Fibroblast of lung (primary cell): ENCODE measurements around the gene SLC27A3. TPM values are rescaled to one million over a fixed set of nuclear protein-coding genes. Genes with fewer than 3 reads are reported as not detected.

Experiments used
- DNase-seq, 2 donors: peaks; one replicate each; pipeline versions ENCODE4 v3.0.0 to v3.0.0-alpha.2; 2010; ENCODE audit warnings: low read depth in 2 of 2
- H2AFZ ChIP-seq: 2 replicates; pipeline ENCODE4 v1.5.1; 2012; ENCODE audit warnings: low read length, control low read depth, inconsistent platforms
- H3K27ac ChIP-seq: 2 replicates; pipeline ENCODE4 v1.5.1; 2011; ENCODE audit warnings: low read length, control low read depth; ENCODE audit not compliant: insufficient read depth
- H3K27me3 ChIP-seq: 2 replicates; pipeline ENCODE4 v1.5.1; 2011; ENCODE audit warnings: mild to moderate bottlenecking, low read length; ENCODE audit not compliant: control insufficient read depth, insufficient read depth
- H3K36me3 ChIP-seq: 2 replicates; pipeline ENCODE4 v1.5.1; 2011; ENCODE audit warnings: low read length; ENCODE audit not compliant: control insufficient read depth, insufficient read depth
- H3K4me1 ChIP-seq: 2 replicates; pipeline ENCODE4 v1.5.1; 2011; ENCODE audit warnings: low read length; ENCODE audit not compliant: control insufficient read depth, insufficient read depth; ENCODE audit errors: extremely low read depth
- H3K4me2 ChIP-seq: 2 replicates; pipeline ENCODE4 v1.5.1; 2011; ENCODE audit warnings: low read length, control low read depth; ENCODE audit not compliant: insufficient read depth; ENCODE audit errors: extremely low read depth
- H3K4me3 ChIP-seq, 4 experiments: fragments of 200-600 bp in 1 of 4; sonication (generic) in 1 of 4; replicated peaks in 1 of 4; 2 replicates each; pipeline ENCODE4 v1.5.1; 2011 to 2016; ENCODE audit warnings: low read length in 4 of 4, low read depth in 3 of 4, mild to moderate bottlenecking in 3 of 4, control low read depth in 2 of 4, inconsistent platforms in 1 of 4, mixed read lengths in 1 of 4; ENCODE audit not compliant: insufficient read depth in 1 of 4; ENCODE audit errors: control extremely low read depth in 1 of 4
- H3K79me2 ChIP-seq: 2 replicates; pipeline ENCODE4 v1.5.1; 2012; ENCODE audit warnings: mild to moderate bottlenecking, low read length, inconsistent platforms; ENCODE audit not compliant: control insufficient read depth, insufficient read depth
- H3K9ac ChIP-seq: 2 replicates; pipeline ENCODE4 v1.5.1; 2011; ENCODE audit warnings: mild to moderate bottlenecking, low read length, control low read depth; ENCODE audit not compliant: insufficient read depth
- H3K9me3 ChIP-seq: 2 replicates; pipeline ENCODE4 v1.5.1; 2012; ENCODE audit warnings: low read depth, low read length; ENCODE audit not compliant: control insufficient read depth, insufficient read depth
- H4K20me1 ChIP-seq: 2 replicates; pipeline ENCODE4 v1.5.1; 2011; ENCODE audit warnings: low read length; ENCODE audit not compliant: control insufficient read depth, insufficient read depth; ENCODE audit errors: extremely low read depth
- EZH2 ChIP-seq: IDR thresholded peaks from 2 replicates; pipeline ENCODE4 v1.5.1; 2012; ENCODE audit warnings: low read length, control low read depth, mild to moderate bottlenecking; ENCODE audit errors: missing control alignments
- polyA plus RNA-seq, 2 donors: library from polyadenylated mRNA; depleted of rRNA in 1 of 2; stranded (reverse) in 1 of 2; unstranded in 1 of 2; fragments of >200 nt; gene quantifications; 2 replicates each; pipeline ENCODE4 v1.2.1, GENCODE V29; 2011 to 2012; ENCODE audit warnings: missing spikeins in 1 of 2
- total RNA-seq: library from RNA; depleted of rRNA; stranded (reverse); fragments of >200 nt; gene quantifications from 2 replicates; pipeline ENCODE4 v1.2.1, GENCODE V29; 2014
- TF ChIP-seq, protein P1 (sequence below), 2 donors: IDR thresholded peaks in 1 of 2; conservative IDR thresholded peaks in 1 of 2; 1 replicate in 1 of 2; 2 replicates in 1 of 2; pipeline ENCODE4 v1.5.1; 2011 to 2012; ENCODE audit warnings: low read length in 2 of 2, control low read depth in 1 of 2, inconsistent platforms in 1 of 2, low read depth in 1 of 2, mild to moderate bottlenecking in 1 of 2

SLC27A3 gene
- total and polyA plus RNA-seq, 2 donors (not counting 1 experiment from before 2014, with no cell fraction given), result 9.7 to 30.6 TPM

DNA sequence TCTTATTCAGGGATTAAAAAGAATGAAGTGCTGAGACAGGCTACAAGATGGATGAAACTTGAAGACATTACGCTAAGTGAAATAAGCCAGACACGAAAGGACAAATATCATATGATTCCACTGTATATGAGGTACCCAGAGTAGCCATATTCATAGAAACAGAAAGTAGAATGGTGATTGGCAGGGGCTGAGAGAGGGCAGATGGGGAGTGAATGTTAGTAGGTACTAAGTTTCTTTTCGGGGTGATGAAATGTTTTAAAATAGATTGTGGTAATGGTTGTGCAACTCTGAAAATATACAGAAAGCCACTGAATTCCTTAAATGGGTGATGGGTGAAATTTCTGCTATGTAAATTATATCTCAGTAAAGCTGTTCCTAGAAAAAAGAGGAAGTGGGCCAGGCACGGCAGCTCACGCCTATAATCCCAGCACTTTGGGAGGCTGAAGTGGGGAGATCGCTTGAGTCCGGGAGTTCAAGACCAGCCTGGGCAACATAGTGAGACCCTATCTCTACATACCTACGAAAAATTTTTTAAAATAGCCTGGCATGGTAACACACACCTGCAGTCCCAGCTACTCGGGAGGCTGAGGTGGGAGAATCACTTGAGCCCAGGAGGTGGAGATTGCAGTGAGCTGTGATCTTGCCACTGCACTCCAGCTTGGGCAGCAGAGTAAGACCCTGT is 15.9 kb downstream of the SLC27A3 start:
- peak; percentile 85 to 99 for DNase-seq
- Histone ChIP-seq H3K79me2 (no peaks in the 10 kb centered on the region), H3K4me1 (peaks cover 18% of the 10 kb centered on the region), H3K27ac (peak overlapping the region; percentile 98), H3K9me3 (no peaks in the 10 kb centered on the region), H3K4me3 (peak overlapping the region; percentile 24 to 56 (median 43)), H3K4me2 (peak overlapping the region; percentile 66), H3K27me3 (no peaks in the 10 kb centered on the region), H3K36me3 (no peaks in the 10 kb centered on the region), H4K20me1 (no peaks in the 10 kb centered on the region), H3K9ac (peak overlapping the region; percentile 65), H2AFZ (peak overlapping the region; percentile 75)
- TF ChIP-seq, protein P1, sequence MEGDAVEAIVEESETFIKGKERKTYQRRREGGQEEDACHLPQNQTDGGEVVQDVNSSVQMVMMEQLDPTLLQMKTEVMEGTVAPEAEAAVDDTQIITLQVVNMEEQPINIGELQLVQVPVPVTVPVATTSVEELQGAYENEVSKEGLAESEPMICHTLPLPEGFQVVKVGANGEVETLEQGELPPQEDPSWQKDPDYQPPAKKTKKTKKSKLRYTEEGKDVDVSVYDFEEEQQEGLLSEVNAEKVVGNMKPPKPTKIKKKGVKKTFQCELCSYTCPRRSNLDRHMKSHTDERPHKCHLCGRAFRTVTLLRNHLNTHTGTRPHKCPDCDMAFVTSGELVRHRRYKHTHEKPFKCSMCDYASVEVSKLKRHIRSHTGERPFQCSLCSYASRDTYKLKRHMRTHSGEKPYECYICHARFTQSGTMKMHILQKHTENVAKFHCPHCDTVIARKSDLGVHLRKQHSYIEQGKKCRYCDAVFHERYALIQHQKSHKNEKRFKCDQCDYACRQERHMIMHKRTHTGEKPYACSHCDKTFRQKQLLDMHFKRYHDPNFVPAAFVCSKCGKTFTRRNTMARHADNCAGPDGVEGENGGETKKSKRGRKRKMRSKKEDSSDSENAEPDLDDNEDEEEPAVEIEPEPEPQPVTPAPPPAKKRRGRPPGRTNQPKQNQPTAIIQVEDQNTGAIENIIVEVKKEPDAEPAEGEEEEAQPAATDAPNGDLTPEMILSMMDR (conservative IDR thresholded peaks at IDR 0.05 in 1 of 2, IDR thresholded peaks at IDR 0.05 in 1 of 2; ENCODE audit: low read depth in 1 of 2, low read length in 2 of 2), result no peak
- no peak for TF ChIP-seq EZH2

DNA sequence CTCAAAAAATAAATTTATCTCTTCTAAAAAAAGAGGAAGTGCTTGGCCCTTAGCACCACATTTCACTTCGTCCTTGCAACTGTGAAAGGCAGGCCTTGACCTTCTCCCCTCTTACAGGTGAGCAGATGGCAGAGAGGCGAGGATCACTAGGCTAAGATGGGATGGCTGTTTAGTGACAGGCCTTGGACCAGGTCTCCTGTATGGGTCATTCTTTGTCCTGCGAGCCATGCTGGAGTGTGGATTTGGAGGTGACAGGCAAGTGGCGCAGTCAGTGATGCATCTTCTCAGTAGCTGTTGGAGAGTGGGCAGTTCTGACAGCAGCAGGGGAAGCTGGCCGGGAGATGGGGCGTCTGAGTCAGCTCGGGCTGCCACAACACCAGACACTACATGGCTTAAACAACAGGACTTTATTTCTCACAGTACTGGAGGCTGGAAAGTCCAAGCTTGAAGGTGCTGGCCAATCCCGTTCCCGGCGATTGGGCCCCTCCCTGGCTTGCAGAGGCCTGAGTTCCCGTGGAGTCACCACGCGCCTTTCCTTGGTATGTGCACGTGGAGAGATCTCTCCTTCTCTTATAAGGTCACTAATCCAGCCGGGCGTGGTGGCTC is 16.5 kb downstream of the SLC27A3 start:
- TF ChIP-seq EZH2, result no peak
- TF ChIP-seq, protein P1 (conservative IDR thresholded peaks at IDR 0.05 in 1 of 2, IDR thresholded peaks at IDR 0.05 in 1 of 2; ENCODE audit: low read depth in 1 of 2, low read length in 2 of 2), result no peak
- Histone ChIP-seq H3K4me2 (peak overlapping the region; percentile 66), H3K9ac (no peak overlapping the region), H3K27me3 (no peaks in the 10 kb centered on the region), H2AFZ (no peak overlapping the region), H3K9me3 (no peaks in the 10 kb centered on the region), H3K4me3 (peak overlapping the region in 3 of 4 experiments; percentile 1 to 17 (median 3)), H3K27ac (peak overlapping the region; percentile 98), H3K4me1 (peaks cover 18% of the 10 kb centered on the region), H3K79me2 (no peaks in the 10 kb centered on the region), H4K20me1 (no peaks in the 10 kb centered on the region), H3K36me3 (no peaks in the 10 kb centered on the region)
- DNase-seq, result peak; percentile 43 to 72

DNA sequence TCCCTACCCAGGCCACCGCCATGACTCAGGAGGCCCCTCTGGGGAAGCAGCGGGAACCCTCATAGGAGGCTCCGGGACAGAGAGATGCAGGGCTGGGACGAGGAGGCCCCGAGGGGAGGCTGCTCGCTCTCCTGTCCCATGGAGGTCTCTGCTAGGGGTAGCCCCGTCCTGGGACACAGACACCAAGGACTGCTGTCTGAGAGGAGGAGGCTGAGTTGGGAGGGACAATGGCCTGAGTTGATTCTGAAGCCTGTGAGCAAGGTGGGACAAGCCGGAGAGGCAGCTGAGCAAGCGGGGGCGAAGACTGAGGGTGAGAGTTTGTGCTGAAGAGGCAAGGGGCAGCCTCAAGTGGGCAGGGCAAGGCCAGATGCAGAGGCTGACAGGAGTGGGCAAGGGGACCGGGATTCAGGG is 17.4 kb downstream of the SLC27A3 start:
- H2AFZ ChIP-seq, result no peak overlapping the region
- H3K9me3 ChIP-seq, result no peaks in the 10 kb centered on the region
- H3K4me1 ChIP-seq, result peaks cover 18% of the 10 kb centered on the region
- H3K79me2 ChIP-seq, result no peaks in the 10 kb centered on the region
- no peaks in the 10 kb centered on the region for H4K20me1 ChIP-seq
- no peaks in the 10 kb centered on the region for H3K36me3 ChIP-seq
- no peak overlapping the region for H3K27ac ChIP-seq
- no peak overlapping the region for H3K4me2 ChIP-seq
- no peak for DNase-seq
- H3K4me3 ChIP-seq, result no peak overlapping the region
- no peaks in the 10 kb centered on the region for H3K27me3 ChIP-seq
- no peak for TF ChIP-seq EZH2
- TF ChIP-seq, protein P1 (conservative IDR thresholded peaks at IDR 0.05 in 1 of 2, IDR thresholded peaks at IDR 0.05 in 1 of 2; ENCODE audit: low read depth in 1 of 2, low read length in 2 of 2), result no peak
- H3K9ac ChIP-seq, result no peak overlapping the region
